Measurements from ENCODE around the gene DPP6. TPM values are rescaled to one million over a fixed set of nuclear protein-coding genes. Genes with fewer than 3 reads are reported as not detected.
A peak's percentile ranks its signal among the peaks of the same experiment; 100 is the strongest.
"Not testable (repeated sequence)": the region's sequence is repeated elsewhere in the genome, so short reads cannot be mapped to it uniquely, and the experiment has no call there.

Gene DPP6
- total RNA-seq, 3 donors from 2014 or later (not counting 1 experiment from before 2014, with no cell fraction given) = not detected

DNA sequence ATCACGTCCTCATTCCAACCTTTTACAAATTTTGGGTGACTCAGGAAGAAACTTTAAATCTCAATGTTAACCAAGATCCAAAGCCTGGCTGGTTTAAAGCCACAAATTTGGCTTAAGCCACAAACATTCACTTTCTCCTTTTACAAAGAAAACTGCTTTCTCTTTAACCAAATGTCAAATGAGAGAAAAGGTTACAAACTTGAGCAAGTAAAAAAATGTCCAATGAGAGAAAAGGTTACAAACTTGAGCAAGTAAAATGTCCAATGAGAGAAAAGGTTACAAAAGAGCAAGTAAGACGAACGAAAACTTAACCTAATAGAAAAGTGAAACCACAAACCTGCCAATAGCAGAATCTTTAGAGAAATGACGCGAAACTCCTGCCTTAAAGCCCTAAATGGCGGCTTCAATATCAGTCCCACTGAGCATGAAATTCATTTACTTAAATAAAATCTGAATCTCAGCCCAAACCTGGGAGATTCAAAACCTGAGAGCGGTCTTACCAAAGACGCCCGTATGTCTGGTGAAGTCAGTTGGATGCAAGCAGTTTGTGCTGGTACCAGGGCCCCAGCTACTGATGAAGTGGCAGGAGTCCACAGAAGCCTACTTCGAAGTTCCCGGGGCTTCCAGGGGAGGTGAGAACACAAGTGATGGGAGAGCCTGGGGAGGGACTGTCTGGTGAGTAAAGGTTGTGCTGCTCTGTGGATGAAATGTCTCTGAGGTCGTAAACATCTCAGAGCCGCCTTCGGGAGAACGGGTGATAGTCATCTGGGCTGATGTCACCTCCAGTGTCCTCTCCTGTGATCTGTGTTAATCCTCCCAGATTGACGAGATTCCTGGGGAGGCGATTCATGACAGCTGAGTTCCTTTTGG lies 876.2 kb downstream of the DPP6 start:
- peak; percentile 85 to 90 (median 87) for ATAC-seq
- WGBS (ENCODE audit: insufficient coverage) = 2% methylated on average over 17 of the region's 17 CpGs
- intact Hi-C loops (cut with micrococcal nuclease) = loop anchor here (1.0 to 5.0 kb wide), 3 partner anchors 75 to 371 kb away; partner anchors contain the start of gene PAXIP1

DNA sequence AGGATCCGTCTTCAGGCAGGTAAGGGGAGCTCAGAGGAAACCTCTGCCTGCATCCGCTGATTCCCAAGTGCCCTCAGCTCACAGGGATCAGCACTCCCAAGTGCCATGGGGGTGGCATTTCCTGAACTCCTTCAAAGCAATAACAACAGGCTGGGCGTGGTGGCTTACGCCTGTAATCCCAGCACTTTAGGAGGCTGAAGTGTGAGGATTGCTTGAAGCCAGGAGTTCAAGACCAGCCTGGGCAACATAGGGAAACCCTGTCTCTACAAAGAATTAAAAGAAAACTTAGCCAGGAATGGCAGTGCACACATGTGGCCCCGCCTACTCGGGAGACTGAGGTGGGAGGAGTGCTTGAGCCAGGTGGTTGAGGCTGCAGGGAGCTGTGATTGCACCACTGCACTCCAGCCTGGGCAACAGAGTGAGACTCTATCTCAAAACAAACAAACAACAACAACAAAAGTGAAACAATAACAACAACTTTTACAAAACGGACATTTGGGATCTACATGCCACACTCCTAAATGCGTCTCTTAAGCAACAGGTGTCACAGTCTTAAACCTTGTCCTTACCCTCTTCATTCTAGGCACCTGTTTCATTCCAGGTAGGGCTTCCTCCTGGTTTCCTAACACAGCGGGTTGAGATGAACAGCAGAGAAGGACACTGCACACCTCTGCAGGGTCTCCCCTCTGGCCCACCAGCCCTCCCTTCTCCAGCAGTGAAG lies 877.0 kb downstream of the DPP6 start:
- peak overlapping the region; percentile 89 for H3K27ac ChIP-seq (ENCODE audit: low read length)
- no peaks in the 10 kb centered on the region for H3K27me3 ChIP-seq (ENCODE audit: control insufficient read depth, insufficient read depth, low read length)
- H3K4me1 Mint-ChIP-seq = peaks cover 24 to 33% of the 10 kb centered on the region in 2 donors
- ATAC-seq (no peak), DNase-seq (no peak)
- no peaks in the 10 kb centered on the region for H3K36me3 ChIP-seq (ENCODE audit: control insufficient read depth, insufficient read depth, low read length)
- peak overlapping the region; percentile 99 for H3K4me3 Mint-ChIP-seq
- peak overlapping the region; percentile 55 for H3K4me3 ChIP-seq (ENCODE audit: low read length)
- H3K27me3 Mint-ChIP-seq (ENCODE audit: low read depth in 2 of 2) = peaks cover 0 to 5% of the 10 kb centered on the region in 2 donors
- H3K4me1 ChIP-seq (ENCODE audit: control insufficient read depth, insufficient read depth, low read length) = peaks cover 13% of the 10 kb centered on the region
- intact Hi-C loops (cut with micrococcal nuclease) = loop anchor here (5.0 kb wide), 1 partner anchor 263 kb away; no protein-coding TSS in a partner anchor
- WGBS (ENCODE audit: insufficient coverage) = 57% methylated on average over 9 of the region's 9 CpGs
- H3K27ac Mint-ChIP-seq = peak overlapping the region; percentile 99
- H3K36me3 Mint-ChIP-seq = no peaks in the 10 kb centered on the region
- peaks cover 5% of the 10 kb centered on the region for H3K9me3 ChIP-seq (ENCODE audit: control insufficient read depth, insufficient read depth, low read length)
- H3K9me3 Mint-ChIP-seq = no peaks in the 10 kb centered on the region
- TF ChIP-seq, protein P1, sequence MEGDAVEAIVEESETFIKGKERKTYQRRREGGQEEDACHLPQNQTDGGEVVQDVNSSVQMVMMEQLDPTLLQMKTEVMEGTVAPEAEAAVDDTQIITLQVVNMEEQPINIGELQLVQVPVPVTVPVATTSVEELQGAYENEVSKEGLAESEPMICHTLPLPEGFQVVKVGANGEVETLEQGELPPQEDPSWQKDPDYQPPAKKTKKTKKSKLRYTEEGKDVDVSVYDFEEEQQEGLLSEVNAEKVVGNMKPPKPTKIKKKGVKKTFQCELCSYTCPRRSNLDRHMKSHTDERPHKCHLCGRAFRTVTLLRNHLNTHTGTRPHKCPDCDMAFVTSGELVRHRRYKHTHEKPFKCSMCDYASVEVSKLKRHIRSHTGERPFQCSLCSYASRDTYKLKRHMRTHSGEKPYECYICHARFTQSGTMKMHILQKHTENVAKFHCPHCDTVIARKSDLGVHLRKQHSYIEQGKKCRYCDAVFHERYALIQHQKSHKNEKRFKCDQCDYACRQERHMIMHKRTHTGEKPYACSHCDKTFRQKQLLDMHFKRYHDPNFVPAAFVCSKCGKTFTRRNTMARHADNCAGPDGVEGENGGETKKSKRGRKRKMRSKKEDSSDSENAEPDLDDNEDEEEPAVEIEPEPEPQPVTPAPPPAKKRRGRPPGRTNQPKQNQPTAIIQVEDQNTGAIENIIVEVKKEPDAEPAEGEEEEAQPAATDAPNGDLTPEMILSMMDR (IDR thresholded peaks at IDR 0.05) = no peak

More for the DNA sequence above, 876.2 kb downstream of the DPP6 start:
- peak; percentile 54 to 93 for DNase-seq
- TF ChIP-seq, protein P1 (IDR thresholded peaks at IDR 0.05) = no peak
- Mint-ChIP-seq H3K27ac (peak overlapping the region; percentile 99), H3K27me3 (ENCODE audit: low read depth in 2 of 2) (peaks cover 0 to 5% of the 10 kb centered on the region in 2 donors), H3K4me1 (peaks cover 24 to 33% of the 10 kb centered on the region in 2 donors), H3K4me3 (peak overlapping the region; percentile 99), H3K36me3 (no peaks in the 10 kb centered on the region), H3K9me3 (no peaks in the 10 kb centered on the region)
- peaks cover 13% of the 10 kb centered on the region for H3K4me1 ChIP-seq (ENCODE audit: control insufficient read depth, insufficient read depth, low read length)
- peak overlapping the region; percentile 55 for H3K4me3 ChIP-seq (ENCODE audit: low read length)
- no peaks in the 10 kb centered on the region for H3K9me3 ChIP-seq (ENCODE audit: control insufficient read depth, insufficient read depth, low read length)
- H3K27me3 ChIP-seq (ENCODE audit: control insufficient read depth, insufficient read depth, low read length) = no peaks in the 10 kb centered on the region
- H3K27ac ChIP-seq (ENCODE audit: low read length) = peak overlapping the region; percentile 89
- no peaks in the 10 kb centered on the region for H3K36me3 ChIP-seq (ENCODE audit: control insufficient read depth, insufficient read depth, low read length)

DNA sequence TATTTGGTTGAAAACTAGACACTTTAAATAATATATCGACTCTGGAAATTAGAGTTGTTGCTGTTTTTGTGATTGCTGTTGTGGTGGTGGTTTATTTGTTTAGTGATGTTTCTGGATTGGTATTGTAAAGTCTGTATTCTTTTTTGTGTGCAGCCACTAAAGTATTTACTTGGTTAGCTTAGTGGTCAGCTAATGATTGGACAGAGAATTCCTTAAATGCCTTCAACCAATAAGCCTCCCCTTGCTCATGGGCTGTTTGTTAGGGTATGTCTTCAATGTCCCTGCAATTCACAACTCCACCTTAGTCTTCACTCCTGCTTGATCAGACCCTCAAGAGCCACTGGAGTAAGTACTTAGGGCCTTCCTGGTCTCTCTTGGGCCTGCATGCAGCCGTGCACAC lies 879.7 kb downstream of the DPP6 start:
- no peak overlapping the region for H3K4me3 ChIP-seq (ENCODE audit: low read length)
- H3K27me3 ChIP-seq (ENCODE audit: control insufficient read depth, insufficient read depth, low read length) = no peaks in the 10 kb centered on the region
- H3K27me3 Mint-ChIP-seq (ENCODE audit: low read depth in 2 of 2) = no peaks in the 10 kb centered on the region
- intact Hi-C loops (cut with micrococcal nuclease) = no loop called here
- no peak overlapping the region for H3K27ac Mint-ChIP-seq
- WGBS (ENCODE audit: insufficient coverage) = 96% methylated on average over 2 of the region's 2 CpGs
- H3K4me1 Mint-ChIP-seq = peaks cover 24 to 36% of the 10 kb centered on the region in 2 donors
- H3K27ac ChIP-seq (ENCODE audit: low read length) = no peak overlapping the region
- H3K9me3 Mint-ChIP-seq = no peaks in the 10 kb centered on the region
- no peaks in the 10 kb centered on the region for H3K36me3 ChIP-seq (ENCODE audit: control insufficient read depth, insufficient read depth, low read length)
- H3K4me1 ChIP-seq (ENCODE audit: control insufficient read depth, insufficient read depth, low read length) = peaks cover 13% of the 10 kb centered on the region
- ATAC-seq (no peak), DNase-seq (no peak)
- H3K9me3 ChIP-seq (ENCODE audit: control insufficient read depth, insufficient read depth, low read length) = peaks cover 11% of the 10 kb centered on the region
- no peak overlapping the region for H3K4me3 Mint-ChIP-seq
- H3K36me3 Mint-ChIP-seq = peaks cover 8% of the 10 kb centered on the region
- TF ChIP-seq, protein P1 (IDR thresholded peaks at IDR 0.05) = no peak

DNA sequence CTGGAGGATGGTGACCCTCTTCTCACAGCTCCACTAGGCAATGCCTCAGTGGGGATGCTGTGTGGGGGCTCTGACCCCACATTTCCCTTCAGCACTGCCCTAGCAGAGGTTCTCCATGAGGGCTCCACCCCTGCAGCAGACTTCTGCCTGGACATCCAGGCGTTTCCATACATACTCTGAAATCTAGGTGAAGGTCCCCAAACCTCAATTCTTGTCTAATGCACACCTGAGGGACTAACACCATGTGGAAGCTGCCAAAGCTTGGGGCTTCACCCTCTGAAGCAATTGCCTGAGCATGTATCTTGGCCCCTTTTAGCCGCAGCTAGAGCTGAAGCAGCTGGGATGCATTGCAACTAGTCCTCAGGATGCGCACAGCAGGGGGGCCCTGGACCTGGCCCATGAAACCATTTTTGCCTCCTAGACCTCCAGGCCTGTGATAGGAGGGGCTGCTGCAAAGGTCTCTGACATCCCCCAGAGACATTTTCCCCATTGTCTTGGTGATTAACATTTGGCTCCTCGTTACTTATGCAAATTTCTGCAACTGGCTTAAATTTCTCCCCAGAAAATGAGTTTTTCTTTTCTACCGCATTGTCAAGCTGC lies 882.3 kb downstream of the DPP6 start:
- peaks cover 11% of the 10 kb centered on the region for H3K9me3 ChIP-seq (ENCODE audit: control insufficient read depth, insufficient read depth, low read length)
- H3K9me3 Mint-ChIP-seq; H3K27ac Mint-ChIP-seq; H3K27ac ChIP-seq (ENCODE audit: low read length); H3K36me3 Mint-ChIP-seq; H3K27me3 ChIP-seq (ENCODE audit: control insufficient read depth, insufficient read depth, low read length); H3K4me3 Mint-ChIP-seq; H3K4me3 ChIP-seq (ENCODE audit: low read length); intact Hi-C loops (cut with micrococcal nuclease); H3K36me3 ChIP-seq (ENCODE audit: control insufficient read depth, insufficient read depth, low read length); H3K27me3 Mint-ChIP-seq (ENCODE audit: low read depth in 2 of 2); ATAC-seq; H3K4me1 ChIP-seq (ENCODE audit: control insufficient read depth, insufficient read depth, low read length); DNase-seq: not testable (repeated sequence)
- peaks cover 4 to 20% of the 10 kb centered on the region in 2 donors for H3K4me1 Mint-ChIP-seq
- WGBS (ENCODE audit: insufficient coverage) = 96% methylated on average over 5 of the region's 5 CpGs

Data from natural killer cell (primary cell).